HCT116 (cell line): ENCODE measurements around the gene TTLL9. TPM values are rescaled to one million over a fixed set of nuclear protein-coding genes. Genes with fewer than 3 reads are reported as not detected.

Experiments used
- ATAC-seq: fragments of 200-7000 bp; cut with Tn5 transposase; 2 replicates; pipeline ENCODE4 v1.9.1; 2020; ENCODE audit warnings: mild to moderate bottlenecking, moderate library complexity
- BruUV-seq: library from RNA; stranded (reverse); fragments of 400-500 nt; replicated peaks from 2 replicates; lab custom pipeline; 2021; lab: Mats Ljungman, UMichigan
- CTCF ChIA-PET: fragments of 300-600 bp; sonication (Branson Sonifier 250); formaldehyde crosslinking; loops from one replicate; lab custom pipeline; 2021; ENCODE audit warnings: antibody characterized with exemption; lab: Charles Lee
- POLR2A ChIA-PET: fragments of 300-600, 350-600 bp; sonication (Branson Sonifier 250); formaldehyde crosslinking; loops from one replicate; lab custom pipeline; 2021; ENCODE audit warnings: antibody characterized with exemption; lab: Charles Lee
- RAD21 ChIA-PET, 2 experiments: fragments of 300-600 bp; sonication (Branson Sonifier 250); formaldehyde crosslinking; loops; one replicate each; lab custom pipeline; 2023; ENCODE audit warnings: low total read pairs in 2 of 2; ENCODE audit not compliant: uncharacterized antibody in 2 of 2, unreplicated experiment in 2 of 2, low non-redundant PET in 1 of 2; lab: Charles Lee
- DNase-seq: peaks from one replicate; pipeline ENCODE4 v3.0.0-alpha.2; 2010; ENCODE audit warnings: low read depth, low spot score
- H2AFZ ChIP-seq: fragments of 200-600 bp; shearing (Covaris generic), sonication (generic); 2 replicates; pipeline ENCODE4 v1.6.1; 2017; ENCODE audit warnings: low read depth, mixed run types, mixed read lengths, antibody characterized with exemption, low read length; ENCODE audit not compliant: poor library complexity, severe bottlenecking
- H3K27ac ChIP-seq: 2 replicates; pipeline ENCODE4 v1.5.1; 2012; ENCODE audit warnings: low read depth, low read length
- H3K27me3 ChIP-seq: fragments of 200-600 bp; sonication (generic); 2 replicates; pipeline ENCODE4 v1.6.1; 2016; ENCODE audit warnings: mixed run types, low read length, mixed read lengths; ENCODE audit not compliant: insufficient read depth
- H3K36me3 ChIP-seq, 2 experiments: fragments of 200-500 bp in 1 of 2; fragments of 200-600 bp in 1 of 2; sonication (Bioruptor generic) in 1 of 2; sonication (generic) in 1 of 2; 2 replicates each; pipeline versions ENCODE4 v1.5.1 to v1.6.1; 2014 to 2016; ENCODE audit warnings: low read length in 2 of 2, inconsistent platforms in 1 of 2, mixed read lengths in 1 of 2, mixed run types in 1 of 2; ENCODE audit not compliant: insufficient read depth in 2 of 2, control insufficient read depth in 1 of 2
- H3K4me1 ChIP-seq, 2 experiments: fragments of 200-600 bp in 1 of 2; sonication (generic) in 1 of 2; 2 replicates each; pipeline versions ENCODE4 v1.5.1 to v1.6.1; 2012 to 2017; ENCODE audit warnings: low read length in 2 of 2, inconsistent platforms in 1 of 2, mild to moderate bottlenecking in 1 of 2, mixed read lengths in 1 of 2, mixed run types in 1 of 2, moderate library complexity in 1 of 2; ENCODE audit not compliant: insufficient read depth in 2 of 2, control insufficient read depth in 1 of 2
- H3K4me2 ChIP-seq: fragments of 200-600 bp; sonication (generic); 2 replicates; pipeline ENCODE4 v1.6.1; 2017; ENCODE audit warnings: mixed run types, low read length, mixed read lengths
- H3K4me3 ChIP-seq, 2 experiments: fragments of 200-600 bp in 1 of 2; sonication (generic) in 1 of 2; replicated peaks in 1 of 2; 2 replicates each; pipeline ENCODE4 v1.5.1; 2011 to 2016; ENCODE audit warnings: low read length in 2 of 2, control low read depth in 1 of 2, low read depth in 1 of 2, mild to moderate bottlenecking in 1 of 2, mixed read lengths in 1 of 2, mixed run types in 1 of 2
- H3K79me2 ChIP-seq: fragments of 200-600 bp; sonication (generic); 2 replicates; pipeline ENCODE4 v1.6.1; 2017; ENCODE audit warnings: mild to moderate bottlenecking, mixed run types, low read length, moderate library complexity, mixed read lengths; ENCODE audit not compliant: insufficient read depth
- H3K9ac ChIP-seq: fragments of 200-600 bp; sonication (generic); 2 replicates; pipeline ENCODE4 v1.6.1; 2016; ENCODE audit warnings: low read length, mixed read lengths
- H3K9me2 ChIP-seq: fragments of 200-600 bp; sonication (generic), shearing (Covaris generic); 2 replicates; pipeline ENCODE4 v1.6.1; 2017; ENCODE audit warnings: mixed run types, mild to moderate bottlenecking, moderate library complexity; ENCODE audit not compliant: insufficient read depth
- H3K9me3 ChIP-seq, 2 experiments: fragments of 200-500 bp in 1 of 2; fragments of 200-600 bp in 1 of 2; sonication (Bioruptor generic) in 1 of 2; sonication (generic) in 1 of 2; 2 replicates each; pipeline ENCODE4 v1.6.1; 2014 to 2017; ENCODE audit warnings: low read length in 2 of 2, mixed read lengths in 2 of 2, inconsistent platforms in 1 of 2, low read depth in 1 of 2, mild to moderate bottlenecking in 1 of 2, mixed run types in 1 of 2, moderate library complexity in 1 of 2; ENCODE audit not compliant: control insufficient read depth in 1 of 2, insufficient read depth in 1 of 2
- H4K20me1 ChIP-seq: fragments of 200-600 bp; sonication (generic), shearing (Covaris generic); 2 replicates; pipeline ENCODE4 v1.6.1; 2017; ENCODE audit warnings: mixed run types, mild to moderate bottlenecking, moderate library complexity; ENCODE audit not compliant: insufficient read depth
- JUND ChIP-seq: IDR thresholded peaks from 2 replicates; pipeline ENCODE4 v1.6.1; 2012
- POLR2A ChIP-seq: IDR thresholded peaks from 2 replicates; pipeline ENCODE4 v1.7.0; 2011; ENCODE audit warnings: borderline replicate concordance; ENCODE audit not compliant: insufficient read depth, insufficient read length; ENCODE audit errors: extremely low read depth
- POLR2AphosphoS5 ChIP-seq: IDR thresholded peaks from 2 replicates; pipeline ENCODE4 v1.6.1; 2011; ENCODE audit warnings: mild to moderate bottlenecking, low read depth, low read length, moderate library complexity
- REST ChIP-seq: IDR thresholded peaks from 2 replicates; pipeline ENCODE4 v1.6.1; 2012; ENCODE audit warnings: low read depth
- SRF ChIP-seq: IDR thresholded peaks from 2 replicates; pipeline ENCODE4 v1.6.1; 2012; ENCODE audit warnings: low read depth
- TCF7L2 ChIP-seq: IDR thresholded peaks from 2 replicates; pipeline ENCODE4 v1.7.0; 2011; ENCODE audit warnings: borderline replicate concordance, inconsistent platforms; ENCODE audit not compliant: insufficient read depth, insufficient read length; ENCODE audit errors: extremely low read depth
- intact Hi-C: fragments of 100-400 bp; cut with micrococcal nuclease; formaldehyde crosslinking; loops from 2 replicates; pipeline ENCODE4 v1.10.0; 2022
- total RNA-seq: library from RNA; stranded (reverse); gene quantifications from one replicate; pipeline ENCODE4 v1.2.1, GENCODE V29; 2021; ENCODE audit not compliant: unreplicated experiment

TTLL9 gene
- total RNA-seq, 1 experiment from 2014 or later = not detected

GRCh38 chr20:31861385-31862156, 8.9 kb upstream of the TTLL9 start:
- Histone ChIP-seq H2AFZ (peak overlapping the region; percentile 98), H4K20me1 (no peaks in the 10 kb centered on the region), H3K4me1 (peaks cover 15 to 20% of the 10 kb centered on the region in 2 experiments; a peak in 3 of 4 replicates), H3K27me3 (no peaks in the 10 kb centered on the region; the same call in 1 of the 2 replicates), H3K9me3 (no peaks in the 10 kb centered on the region), H3K36me3 (no peaks in the 10 kb centered on the region), H3K27ac (peak overlapping the region; percentile 30; the same call in 1 of the 2 replicates), H3K4me3 (peak overlapping the region; percentile 59 to 71), H3K4me2 (peak overlapping the region; percentile 99), H3K79me2 (no peaks in the 10 kb centered on the region), H3K9me2 (no peaks in the 10 kb centered on the region), H3K9ac (peak overlapping the region; percentile 64)
- ChIA-PET CTCF (interaction anchor here (0.8 to 3.7 kb wide), 2 partner anchors 10 to 168 kb away, joined by 3 to 20 read pairs; no protein-coding TSS in a partner anchor), RAD21 (no interaction called here), POLR2A (no interaction called here)
- TF ChIP-seq SRF = no peak
- TF ChIP-seq JUND = no peak
- peak; percentile 61 for TF ChIP-seq POLR2AphosphoS5
- TF ChIP-seq REST = no peak
- BruUV-seq = no TSS peak
- intact Hi-C loops = no loop called here
- DNase-seq = peak; percentile 35
- peak; percentile 93 for ATAC-seq

GRCh38 chr20:31862157-31862470, 8.3 kb upstream of the TTLL9 start:
- H4K20me1 ChIP-seq = no peaks in the 10 kb centered on the region
- H3K4me2 ChIP-seq = peak overlapping the region; percentile 99
- no peak for DNase-seq
- no peak overlapping the region for H3K27ac ChIP-seq
- peak overlapping the region; percentile 98 for H2AFZ ChIP-seq
- H3K36me3 ChIP-seq = no peaks in the 10 kb centered on the region
- intact Hi-C loops = no loop called here
- no TSS peak for BruUV-seq
- ChIA-PET POLR2A (no interaction called here), RAD21 (no interaction called here), CTCF (interaction anchor here (0.8 to 3.7 kb wide), 2 partner anchors 10 to 167 kb away, joined by 3 to 20 read pairs; no protein-coding TSS in a partner anchor)
- no peaks in the 10 kb centered on the region for H3K9me3 ChIP-seq
- H3K9me2 ChIP-seq = no peaks in the 10 kb centered on the region
- H3K4me1 ChIP-seq = peaks cover 15 to 20% of the 10 kb centered on the region in 2 experiments; a peak in 3 of 4 replicates
- ATAC-seq = no peak
- H3K27me3 ChIP-seq = no peaks in the 10 kb centered on the region
- TF ChIP-seq TCF7L2 = no peak
- no peak for TF ChIP-seq REST
- TF ChIP-seq POLR2A = no peak
- H3K4me3 ChIP-seq = peak overlapping the region; percentile 59 to 71
- H3K9ac ChIP-seq = no peak overlapping the region
- no peaks in the 10 kb centered on the region for H3K79me2 ChIP-seq
